Body of pancreas (tissue), 4 donors: ENCODE data around the gene GABRG3. TPM values are rescaled to one million over a fixed set of nuclear protein-coding genes. Genes with fewer than 3 reads are reported as not detected.

Experiments used
- ATAC-seq: fragments of 150-250 bp; one replicate; pipeline ENCODE4 v1.9.1; 2016
- DNase-seq, 4 donors: peaks; one replicate each; pipeline ENCODE4 v3.0.0-alpha.2; 2019
- H3K27ac ChIP-seq, 4 donors: fragments of 200-600 bp; sonication (generic); 1 replicate in 3 of 4; 2 replicates in 1 of 4; pipeline versions ENCODE4 v1.5.1 to v1.6.1; 2016 to 2019; ENCODE audit warnings: mild to moderate bottlenecking in 1 of 4, mixed read lengths in 1 of 4, moderate library complexity in 1 of 4
- H3K27me3 ChIP-seq, 2 donors: fragments of 200-600 bp; sonication (generic); one replicate each; pipeline ENCODE4 v1.6.0; 2016; ENCODE audit warnings: mild to moderate bottlenecking in 1 of 2
- H3K36me3 ChIP-seq, 2 donors: fragments of 200-600 bp; sonication (generic); replicated peaks in 1 of 2; 2 replicates each; pipeline ENCODE4 v1.5.1; 2016; ENCODE audit warnings: low read depth in 2 of 2; ENCODE audit not compliant: insufficient read depth in 1 of 2
- H3K4me1 ChIP-seq: fragments of 200-600 bp; sonication (generic); one replicate; pipeline ENCODE4 v1.6.0; 2016
- H3K4me3 ChIP-seq, 2 donors: fragments of 200-600 bp; sonication (generic); 1 replicate in 1 of 2; 2 replicates in 1 of 2; pipeline ENCODE4 v1.5.1; 2016 to 2019
- H3K9me3 ChIP-seq, 3 donors: fragments of 200-600 bp; sonication (generic); 1 replicate in 2 of 3; 2 replicates in 1 of 3; pipeline ENCODE4 v1.5.1; 2016
- POLR2A ChIP-seq, 3 donors: fragments of 450-650 bp; IDR thresholded peaks; one replicate each; pipeline ENCODE4 v1.6.1; 2016; ENCODE audit warnings: antibody characterized with exemption in 3 of 3, mild to moderate bottlenecking in 2 of 3
- WGBS, 2 donors: methylation state at CpG; one replicate each; pipeline ENCODE4 v1.1.5; 2017; 5-methylcytosine and 5-hydroxymethylcytosine counted together
- intact Hi-C: fragments of 100-400 bp; cut with DNase I; formaldehyde crosslinking; loops from one replicate; pipeline ENCODE4 v1.15.1; 2023
- total RNA-seq, 2 donors: library from RNA; depleted of rRNA; stranded (reverse); fragments of >200 nt; gene quantifications; one replicate each; pipeline ENCODE4 v1.1.0, GENCODE V29; 2016
- TF ChIP-seq, protein P1 (sequence below), 7 experiments: fragments of 450-650 bp in 4 of 7; fragments of 200-600 bp in 3 of 7; sonication (generic) in 3 of 7; IDR thresholded peaks; one replicate each; pipeline ENCODE4 v1.5.1; 2016 to 2019; ENCODE audit warnings: antibody characterized with exemption in 7 of 7

The GABRG3 gene
- total RNA-seq, 2 donors from 2014 or later, result not detected

DNA sequence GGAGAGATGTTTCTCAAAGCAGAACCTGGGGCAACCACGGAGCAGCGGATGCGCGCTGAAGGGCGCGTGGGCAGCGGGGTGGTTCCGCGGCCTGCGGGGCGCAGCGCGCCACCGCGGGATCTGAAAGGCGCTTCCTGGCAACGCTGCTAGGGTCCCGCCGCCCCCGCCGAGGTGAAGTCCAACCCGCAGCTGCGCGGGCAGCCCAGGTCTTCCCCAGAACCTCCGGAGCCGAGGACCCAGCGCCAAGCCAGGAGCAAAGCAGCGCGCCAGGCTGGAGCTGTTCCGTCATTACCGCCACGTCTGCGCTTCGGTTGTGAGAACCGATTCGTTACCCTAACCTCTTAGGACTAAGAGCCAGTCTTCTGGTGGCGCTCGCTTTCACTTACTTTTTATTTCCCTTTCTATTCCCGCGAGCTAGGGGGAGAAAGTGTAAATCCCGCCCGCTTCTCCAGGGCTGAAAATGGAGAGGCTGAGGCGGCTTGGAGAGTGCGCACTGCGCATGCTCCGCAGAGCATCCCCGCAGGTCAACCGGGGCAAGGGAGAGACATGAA, 3.2 kb upstream of the GABRG3 start:
- no peaks in the 10 kb centered on the region for H3K9me3 ChIP-seq
- intact Hi-C loops, result no loop called here
- no peak for DNase-seq
- no peak for ATAC-seq
- TF ChIP-seq, protein P1, sequence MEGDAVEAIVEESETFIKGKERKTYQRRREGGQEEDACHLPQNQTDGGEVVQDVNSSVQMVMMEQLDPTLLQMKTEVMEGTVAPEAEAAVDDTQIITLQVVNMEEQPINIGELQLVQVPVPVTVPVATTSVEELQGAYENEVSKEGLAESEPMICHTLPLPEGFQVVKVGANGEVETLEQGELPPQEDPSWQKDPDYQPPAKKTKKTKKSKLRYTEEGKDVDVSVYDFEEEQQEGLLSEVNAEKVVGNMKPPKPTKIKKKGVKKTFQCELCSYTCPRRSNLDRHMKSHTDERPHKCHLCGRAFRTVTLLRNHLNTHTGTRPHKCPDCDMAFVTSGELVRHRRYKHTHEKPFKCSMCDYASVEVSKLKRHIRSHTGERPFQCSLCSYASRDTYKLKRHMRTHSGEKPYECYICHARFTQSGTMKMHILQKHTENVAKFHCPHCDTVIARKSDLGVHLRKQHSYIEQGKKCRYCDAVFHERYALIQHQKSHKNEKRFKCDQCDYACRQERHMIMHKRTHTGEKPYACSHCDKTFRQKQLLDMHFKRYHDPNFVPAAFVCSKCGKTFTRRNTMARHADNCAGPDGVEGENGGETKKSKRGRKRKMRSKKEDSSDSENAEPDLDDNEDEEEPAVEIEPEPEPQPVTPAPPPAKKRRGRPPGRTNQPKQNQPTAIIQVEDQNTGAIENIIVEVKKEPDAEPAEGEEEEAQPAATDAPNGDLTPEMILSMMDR (IDR thresholded peaks at IDR 0.05), result no peak
- TF ChIP-seq POLR2A (IDR thresholded peaks at IDR 0.05), result no peak
- no peak overlapping the region for H3K27ac ChIP-seq
- 2 to 9% methylated on average over 27 to 48 of the region's 48 CpGs for WGBS, 2 donors
- H3K4me3 ChIP-seq, result no peak overlapping the region
- no peaks in the 10 kb centered on the region for H3K27me3 ChIP-seq
- H3K4me1 ChIP-seq, result no peaks in the 10 kb centered on the region
- H3K36me3 ChIP-seq, result no peaks in the 10 kb centered on the region

DNA sequence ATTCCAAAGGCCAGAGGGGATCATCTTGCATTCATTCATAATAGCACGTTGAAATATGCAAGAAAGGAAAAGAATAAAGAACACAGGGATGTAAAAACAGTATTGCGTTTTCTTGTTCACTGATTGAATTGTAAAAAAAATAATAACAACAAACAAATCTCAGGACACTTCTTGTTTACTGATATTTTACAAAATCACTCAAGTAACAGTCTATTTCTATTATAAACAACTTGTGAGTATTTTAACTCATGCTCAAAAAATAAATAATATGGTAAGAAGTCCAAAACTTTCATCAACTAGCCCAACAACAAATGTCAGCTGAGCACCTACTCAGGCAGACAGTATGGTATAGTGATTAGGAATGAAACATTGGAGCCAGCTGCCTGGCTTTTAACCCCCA, 2.2 kb upstream of the GABRG3 start:
- Histone ChIP-seq H3K36me3 (no peaks in the 10 kb centered on the region), H3K4me1 (no peaks in the 10 kb centered on the region), H3K9me3 (no peaks in the 10 kb centered on the region), H3K27ac (no peak overlapping the region), H3K4me3 (no peak overlapping the region), H3K27me3 (no peaks in the 10 kb centered on the region)
- ATAC-seq (no peak), DNase-seq (no peak)
- no peak for TF ChIP-seq POLR2A (IDR thresholded peaks at IDR 0.05)
- TF ChIP-seq, protein P1 (IDR thresholded peaks at IDR 0.05), result no peak
- intact Hi-C loops, result no loop called here
- 47 to 53% methylated on average over 2 of the region's 2 CpGs for whole genome bisulfite sequencing, 2 donors

DNA sequence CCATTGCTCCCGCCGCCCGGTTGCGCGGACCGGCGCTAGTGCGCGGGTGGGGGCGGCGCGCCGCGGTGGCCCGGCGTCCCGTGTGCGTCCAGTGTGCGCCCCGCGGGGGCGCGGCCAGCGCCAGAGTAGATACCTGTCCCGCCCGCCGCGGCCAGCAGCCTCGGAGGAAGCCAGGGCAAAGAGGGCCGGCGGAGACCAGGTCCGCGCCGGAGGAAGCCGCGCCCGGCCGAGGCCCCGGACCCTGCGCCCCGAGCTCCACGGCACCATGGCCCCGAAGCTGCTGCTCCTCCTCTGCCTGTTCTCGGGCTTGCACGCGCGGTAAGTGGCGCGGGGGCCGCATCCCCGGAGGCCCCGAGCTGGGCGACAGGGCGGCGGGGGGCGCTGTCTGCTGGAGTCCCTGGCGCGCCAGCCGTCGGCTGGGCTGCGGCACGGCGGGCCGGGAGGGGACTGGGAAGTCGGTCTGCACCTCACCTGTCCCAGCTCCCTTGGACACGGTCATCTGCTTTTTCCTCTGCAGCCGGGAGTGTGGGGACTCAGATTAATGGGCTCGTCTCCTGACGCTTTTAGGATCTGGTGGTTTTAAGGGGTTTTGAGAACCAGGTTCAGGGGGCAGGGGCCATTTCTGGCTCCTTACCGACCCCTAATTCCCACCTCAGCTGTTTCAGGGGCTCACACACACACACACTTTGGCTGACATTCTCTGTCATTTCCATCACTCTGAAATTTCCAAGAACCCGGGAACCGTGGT, 464 bp downstream of the GABRG3 start:
- intact Hi-C loops, result no loop called here
- H3K9me3 ChIP-seq, result no peaks in the 10 kb centered on the region
- H3K27me3 ChIP-seq, result no peaks in the 10 kb centered on the region
- TF ChIP-seq, protein P1 (IDR thresholded peaks at IDR 0.05), result no peak
- no peak for TF ChIP-seq POLR2A (IDR thresholded peaks at IDR 0.05)
- H3K36me3 ChIP-seq, result no peaks in the 10 kb centered on the region
- ATAC-seq (no peak), DNase-seq (no peak)
- 4 to 22% methylated on average over 6 to 39 of the region's 72 CpGs for WGBS, 2 donors
- no peak overlapping the region for H3K4me3 ChIP-seq
- no peaks in the 10 kb centered on the region for H3K4me1 ChIP-seq
- no peak overlapping the region for H3K27ac ChIP-seq

DNA sequence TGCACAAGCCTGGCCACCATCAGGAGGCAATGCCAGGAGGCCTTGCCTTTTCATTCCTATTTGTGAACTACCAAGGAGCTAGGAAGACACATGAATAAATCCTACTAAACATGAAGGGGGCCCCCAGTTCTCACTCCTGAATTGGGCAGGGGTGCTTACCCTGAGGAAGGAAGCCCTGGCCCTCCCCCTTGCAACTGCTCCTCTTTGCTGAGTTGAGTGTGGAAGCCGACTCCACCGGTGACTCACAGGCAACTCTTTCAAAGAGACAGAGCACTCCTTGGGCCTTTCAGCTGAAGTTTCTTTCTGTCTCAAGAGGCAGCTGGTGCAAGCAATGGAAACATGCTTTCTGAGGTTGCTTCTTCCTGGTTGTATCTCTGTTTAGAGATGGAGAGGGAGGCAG, 1.7 kb downstream of the GABRG3 start:
- WGBS, 2 donors, result 38 to 44% methylated on average over 2 of the region's 2 CpGs
- Histone ChIP-seq H3K36me3 (no peaks in the 10 kb centered on the region), H3K9me3 (no peaks in the 10 kb centered on the region), H3K4me3 (no peak overlapping the region), H3K27ac (no peak overlapping the region), H3K27me3 (no peaks in the 10 kb centered on the region), H3K4me1 (no peaks in the 10 kb centered on the region)
- intact Hi-C loops, result no loop called here
- no peak for DNase-seq
- TF ChIP-seq, protein P1 (IDR thresholded peaks at IDR 0.05), result no peak
- no peak for TF ChIP-seq POLR2A (IDR thresholded peaks at IDR 0.05)
- ATAC-seq, result no peak
